ENCODE results near the gene CELF1.

- TF ChIP-seq CTCF (IDR thresholded peaks at IDR 0.05) (no peak), POLR2A (IDR thresholded peaks at IDR 0.05) (no peak)
These were observed 85.6 kb downstream of the CELF1 start for GRCh38 chr11:47467357-47467756.

Measured in uterus (tissue), 2 donors.